WERI-Rb-1 (cell line): ENCODE measurements around the gene SSBP3.

Source experiments
- DNase-seq: peaks from one replicate; pipeline ENCODE4 v3.0.0-alpha.2; 2020
- H3K27ac ChIP-seq: fragments of 250-450 bp; sonication (Bioruptor Pico); 2 replicates; pipeline ENCODE4 v1.5.1; 2020; ENCODE audit warnings: mild to moderate bottlenecking, moderate library complexity
- H3K27me3 ChIP-seq: fragments of 250-450 bp; sonication (Bioruptor Pico); 2 replicates; pipeline ENCODE4 v1.5.1; 2021; ENCODE audit warnings: mild to moderate bottlenecking, low read depth, moderate library complexity; ENCODE audit not compliant: insufficient read depth, severe bottlenecking
- H3K36me3 ChIP-seq: fragments of 250-450 bp; sonication (Bioruptor Pico); 2 replicates; pipeline ENCODE4 v1.5.1; 2020; ENCODE audit warnings: mild to moderate bottlenecking, moderate library complexity
- H3K4me3 ChIP-seq: 2 replicates; pipeline ENCODE4 v1.5.1; 2011; ENCODE audit warnings: low read depth, mild to moderate bottlenecking, control low read depth, low read length
- H3K9me3 ChIP-seq: fragments of 250-450 bp; sonication (Bioruptor Pico); 2 replicates; pipeline ENCODE4 v1.5.1; 2021; ENCODE audit warnings: mild to moderate bottlenecking, moderate library complexity; ENCODE audit not compliant: severe bottlenecking
- TF ChIP-seq, protein P1 (sequence below): IDR thresholded peaks from 2 replicates; pipeline ENCODE4 v1.5.1; 2011; ENCODE audit warnings: low read depth, mild to moderate bottlenecking, control low read depth, inconsistent platforms, low read length

Gene SSBP3

DNA sequence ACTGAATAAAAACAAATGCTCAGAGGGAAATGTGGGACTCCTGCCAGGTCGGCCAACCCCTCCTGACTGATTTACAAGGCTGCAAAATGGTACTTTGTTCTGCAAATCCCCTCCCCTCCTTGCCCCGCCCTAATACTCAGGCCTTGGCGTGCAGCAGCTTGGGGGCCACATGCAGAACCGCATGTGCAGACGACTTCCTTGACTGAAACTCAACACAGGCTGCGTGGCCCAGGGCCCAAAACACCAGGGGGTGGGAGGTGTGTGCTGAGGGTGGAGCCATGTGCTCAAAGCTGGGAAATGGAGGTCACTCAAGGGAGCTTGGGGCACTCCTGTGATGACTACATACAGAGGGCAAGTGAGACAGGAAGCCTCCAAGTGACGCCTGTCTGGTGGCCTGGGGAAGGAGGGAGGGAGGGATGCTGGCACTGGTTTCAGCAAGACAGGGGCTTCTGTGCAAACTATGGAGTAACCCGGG, 119.0 kb downstream of the SSBP3 start:
- peaks cover 29% of the 10 kb centered on the region for H3K36me3 ChIP-seq
- no peak overlapping the region for H3K4me3 ChIP-seq
- H3K9me3 ChIP-seq = no peaks in the 10 kb centered on the region
- TF ChIP-seq, protein P1, sequence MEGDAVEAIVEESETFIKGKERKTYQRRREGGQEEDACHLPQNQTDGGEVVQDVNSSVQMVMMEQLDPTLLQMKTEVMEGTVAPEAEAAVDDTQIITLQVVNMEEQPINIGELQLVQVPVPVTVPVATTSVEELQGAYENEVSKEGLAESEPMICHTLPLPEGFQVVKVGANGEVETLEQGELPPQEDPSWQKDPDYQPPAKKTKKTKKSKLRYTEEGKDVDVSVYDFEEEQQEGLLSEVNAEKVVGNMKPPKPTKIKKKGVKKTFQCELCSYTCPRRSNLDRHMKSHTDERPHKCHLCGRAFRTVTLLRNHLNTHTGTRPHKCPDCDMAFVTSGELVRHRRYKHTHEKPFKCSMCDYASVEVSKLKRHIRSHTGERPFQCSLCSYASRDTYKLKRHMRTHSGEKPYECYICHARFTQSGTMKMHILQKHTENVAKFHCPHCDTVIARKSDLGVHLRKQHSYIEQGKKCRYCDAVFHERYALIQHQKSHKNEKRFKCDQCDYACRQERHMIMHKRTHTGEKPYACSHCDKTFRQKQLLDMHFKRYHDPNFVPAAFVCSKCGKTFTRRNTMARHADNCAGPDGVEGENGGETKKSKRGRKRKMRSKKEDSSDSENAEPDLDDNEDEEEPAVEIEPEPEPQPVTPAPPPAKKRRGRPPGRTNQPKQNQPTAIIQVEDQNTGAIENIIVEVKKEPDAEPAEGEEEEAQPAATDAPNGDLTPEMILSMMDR = no peak
- no peaks in the 10 kb centered on the region for H3K27me3 ChIP-seq
- peak overlapping the region; percentile 69 for H3K27ac ChIP-seq
- peak; percentile 59 for DNase-seq

DNA sequence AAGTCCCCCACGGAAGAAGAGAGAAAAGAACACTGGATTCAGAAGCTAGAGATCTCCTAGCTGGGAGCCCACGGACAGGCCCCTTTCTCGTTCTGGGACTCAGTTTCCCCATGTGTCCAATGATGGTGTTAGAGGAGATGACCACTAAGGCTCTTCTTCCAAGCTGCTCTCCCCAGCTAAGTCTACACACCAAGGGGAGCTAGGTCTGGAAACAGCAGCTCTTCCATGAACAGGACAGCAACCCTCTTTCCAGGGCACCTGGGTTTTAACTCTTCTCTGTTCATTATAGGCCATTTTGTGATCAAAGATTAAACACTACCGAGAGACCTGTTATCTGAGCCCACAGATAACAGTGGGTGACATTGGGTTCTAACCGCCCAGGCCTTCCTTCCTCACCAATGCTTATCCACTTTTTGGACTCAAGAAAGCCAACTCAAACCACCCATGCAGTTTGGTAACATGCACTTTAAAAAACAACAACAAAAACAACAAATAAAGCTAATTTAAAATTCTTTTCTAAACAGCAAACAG, 120.3 kb downstream of the SSBP3 start:
- Histone ChIP-seq H3K9me3 (no peaks in the 10 kb centered on the region), H3K27ac (no peak overlapping the region), H3K4me3 (no peak overlapping the region), H3K27me3 (no peaks in the 10 kb centered on the region), H3K36me3 (peaks cover 38% of the 10 kb centered on the region)
- TF ChIP-seq, protein P1 = no peak
- DNase-seq = no peak

DNA sequence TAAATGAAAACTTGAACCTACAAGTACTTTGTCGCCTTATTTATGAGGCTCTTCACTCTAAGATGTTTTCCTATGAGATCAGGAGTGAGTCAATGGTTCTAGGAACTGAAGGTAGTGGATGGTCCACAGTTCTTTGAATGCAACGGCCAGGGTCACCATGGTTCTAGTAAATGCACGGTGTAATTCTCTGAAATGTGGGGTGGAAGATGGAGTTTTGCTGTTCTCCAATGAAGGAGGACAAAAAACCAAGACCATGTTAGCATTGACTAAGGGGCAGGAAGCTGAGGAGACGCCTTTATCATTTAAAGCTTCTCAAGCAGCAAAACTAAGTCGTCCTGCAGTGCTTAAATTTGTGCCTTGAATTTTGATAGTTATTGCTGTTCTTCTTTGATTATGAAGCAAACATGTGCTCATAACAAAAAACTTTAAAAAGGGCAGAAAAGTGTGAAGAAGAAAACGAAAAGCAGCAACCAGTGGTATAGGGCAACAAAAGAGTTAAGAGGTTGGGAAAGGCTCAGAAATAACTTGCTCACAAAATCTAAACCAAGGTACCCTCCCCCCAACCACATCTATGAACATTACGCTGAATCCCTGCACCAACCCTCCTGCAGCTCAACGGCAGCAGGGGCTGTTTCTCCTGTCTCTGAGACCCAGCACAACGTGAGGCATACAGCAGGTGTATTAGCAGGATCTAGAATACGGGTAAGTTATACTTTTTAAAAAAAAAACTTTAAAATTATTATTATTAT, 121.2 kb downstream of the SSBP3 start:
- no peaks in the 10 kb centered on the region for H3K9me3 ChIP-seq
- no peak for DNase-seq
- peaks cover 42% of the 10 kb centered on the region for H3K36me3 ChIP-seq
- no peaks in the 10 kb centered on the region for H3K27me3 ChIP-seq
- no peak overlapping the region for H3K4me3 ChIP-seq
- TF ChIP-seq, protein P1 = no peak
- H3K27ac ChIP-seq = no peak overlapping the region

DNA sequence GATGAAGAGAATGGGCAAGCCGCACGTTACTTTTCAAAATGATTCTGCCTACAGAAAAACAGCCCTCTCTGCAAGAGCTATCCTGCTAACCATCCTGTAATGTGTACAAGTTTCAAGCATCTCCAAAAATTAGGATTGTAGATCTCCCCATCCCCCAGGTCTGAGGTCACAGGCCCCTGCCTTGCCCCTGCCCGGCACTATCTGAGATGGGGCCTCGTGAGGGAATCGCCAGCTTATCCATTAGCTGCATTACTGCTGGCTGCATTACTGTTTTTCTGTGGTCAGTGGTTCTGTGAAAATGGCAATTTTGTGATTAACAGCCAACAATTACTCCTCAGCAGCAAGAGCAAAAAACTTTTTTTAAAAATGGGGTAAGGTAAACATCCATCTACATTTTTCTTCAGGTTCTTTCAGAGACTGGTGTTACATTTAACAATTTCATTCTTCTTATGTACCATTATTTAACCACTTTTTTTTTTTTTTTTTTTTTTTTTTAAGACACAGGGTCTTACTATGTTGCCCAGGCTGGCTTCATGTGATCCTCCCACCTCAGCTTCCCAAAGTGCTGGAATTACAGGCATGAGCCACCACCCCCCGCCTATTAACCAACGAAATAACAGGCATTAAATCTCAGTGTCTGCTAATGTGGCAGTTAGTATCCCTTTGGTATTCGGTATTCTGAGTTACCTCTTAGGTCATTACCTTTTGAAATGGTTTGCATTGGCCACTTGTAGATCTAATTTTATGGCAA, 122.4 kb downstream of the SSBP3 start:
- H3K9me3 ChIP-seq = no peaks in the 10 kb centered on the region
- TF ChIP-seq, protein P1 = no peak
- no peak for DNase-seq
- H3K4me3 ChIP-seq = no peak overlapping the region
- H3K36me3 ChIP-seq = peaks cover 53% of the 10 kb centered on the region
- H3K27ac ChIP-seq = no peak overlapping the region
- no peaks in the 10 kb centered on the region for H3K27me3 ChIP-seq

DNA sequence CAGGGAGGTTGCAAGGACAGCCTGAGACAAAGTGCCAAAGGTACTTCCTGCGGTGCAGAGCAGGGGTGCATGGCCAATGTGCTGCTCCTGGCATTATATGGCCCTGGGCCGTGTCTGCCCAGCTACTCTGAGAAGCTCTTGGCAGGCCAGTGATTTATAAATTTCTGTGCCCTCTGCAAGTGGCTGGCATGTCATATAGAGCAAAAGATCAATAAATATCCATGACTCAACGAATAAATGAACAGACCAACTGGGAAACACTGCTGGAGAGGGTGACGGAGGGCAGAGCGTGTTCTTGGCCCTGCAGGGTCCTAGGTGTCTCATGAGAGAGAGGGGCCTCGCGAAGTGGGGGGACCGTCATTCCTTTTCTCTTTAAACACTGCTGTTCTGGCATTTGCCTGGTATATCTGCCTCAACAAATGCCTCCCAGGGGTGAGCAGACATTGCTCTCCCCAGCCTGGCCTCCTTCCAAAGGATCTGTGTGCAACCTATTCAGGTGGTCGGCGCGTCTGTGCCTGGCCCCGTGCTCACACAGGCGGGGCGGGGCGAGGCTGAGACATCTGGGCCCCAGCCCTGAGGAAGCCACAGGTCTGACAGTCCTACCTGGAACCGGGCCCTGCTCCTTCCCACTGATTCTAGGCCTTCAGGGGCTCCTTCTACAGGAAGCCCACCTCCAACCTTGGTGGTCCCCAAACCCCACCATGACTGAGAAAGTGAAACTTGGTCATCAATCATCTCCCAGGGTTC, 123.9 kb downstream of the SSBP3 start:
- H3K36me3 ChIP-seq = peaks cover 55% of the 10 kb centered on the region
- H3K9me3 ChIP-seq = no peaks in the 10 kb centered on the region
- DNase-seq = no peak
- no peak overlapping the region for H3K4me3 ChIP-seq
- no peaks in the 10 kb centered on the region for H3K27me3 ChIP-seq
- H3K27ac ChIP-seq = no peak overlapping the region
- TF ChIP-seq, protein P1 = no peak
